ENCODE data around the gene AP1S3.
"Not testable (repeated sequence)": the region's sequence is repeated elsewhere in the genome, so short reads cannot be mapped to it uniquely, and the experiment has no call there.

The AP1S3 gene

GRCh38 chr2:223837287-223838061 lies at the start of gene AP1S3:
Gene AP1S3, minus strand, starts transcription at chr2:223837582. Its CDS starts 132 bp downstream, at chr2:223837450.
- DNase-seq, result peak; percentile 55

DNA sequence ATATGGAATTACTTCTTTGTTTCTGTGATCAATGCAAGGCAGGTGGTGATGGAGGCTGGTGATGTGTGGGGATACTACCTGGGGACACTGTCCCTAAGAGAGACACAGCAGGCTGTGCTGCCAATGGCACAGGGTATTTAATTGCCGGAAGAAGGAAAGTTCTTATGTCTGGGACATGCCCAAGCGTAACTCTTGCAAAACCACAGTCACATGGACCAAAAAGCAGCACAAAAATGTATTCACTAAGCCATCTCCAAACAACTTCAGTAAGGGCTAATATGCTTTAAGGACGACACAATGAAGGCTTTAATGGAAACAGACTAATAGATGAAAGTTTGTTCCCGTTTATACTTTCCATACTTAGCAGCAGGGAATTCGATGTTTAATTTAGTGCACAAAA lies 49.7 kb upstream of the AP1S3 start:
- no peak for DNase-seq

GRCh38 chr2:223886726-223887125 lies 49.3 kb upstream of the AP1S3 start:
- DNase-seq, result no peak

DNA sequence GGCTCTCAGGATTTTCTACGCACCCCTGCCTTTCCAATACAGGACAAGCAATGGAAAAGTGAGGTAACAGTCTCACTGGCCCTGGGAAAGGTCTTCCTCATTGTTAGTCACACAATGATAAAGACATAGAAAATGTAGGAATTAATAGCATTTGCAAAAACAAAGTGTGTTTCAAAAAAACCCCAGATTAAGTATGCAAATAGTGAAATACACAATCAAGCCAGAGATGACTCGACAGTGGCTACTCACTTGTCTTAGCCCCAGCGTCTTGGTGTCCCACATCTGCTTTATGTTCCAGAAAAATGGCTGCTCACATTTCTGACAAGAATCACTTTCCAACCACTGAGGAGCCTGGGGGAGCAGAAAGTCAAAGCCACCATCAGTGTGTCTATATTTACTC lies 47.0 kb upstream of the AP1S3 start:
- DNase-seq, result no peak

DNA sequence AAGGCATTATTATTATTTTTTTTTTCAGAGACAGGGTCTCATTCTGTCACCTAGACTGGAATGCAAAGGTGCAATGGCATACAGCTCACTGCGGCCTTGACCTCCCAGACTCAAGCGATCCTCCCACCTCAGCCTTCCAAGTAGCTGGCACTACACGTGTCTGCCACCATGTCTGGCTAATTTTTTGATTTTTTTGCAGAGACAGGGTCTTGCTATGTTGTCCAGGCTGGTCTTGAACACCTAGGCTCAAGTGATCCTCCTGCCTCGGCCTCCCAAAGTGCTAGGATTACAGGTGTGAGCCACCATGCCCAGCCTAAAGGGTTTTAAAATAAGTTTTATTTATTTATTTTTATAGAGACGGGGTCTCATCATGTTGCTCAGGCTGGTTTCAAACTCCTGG lies 45.3 kb upstream of the AP1S3 start:
- no peak for DNase-seq

GRCh38 chr2:223880796-223881195 lies 43.4 kb upstream of the AP1S3 start:
- no peak for DNase-seq

DNA sequence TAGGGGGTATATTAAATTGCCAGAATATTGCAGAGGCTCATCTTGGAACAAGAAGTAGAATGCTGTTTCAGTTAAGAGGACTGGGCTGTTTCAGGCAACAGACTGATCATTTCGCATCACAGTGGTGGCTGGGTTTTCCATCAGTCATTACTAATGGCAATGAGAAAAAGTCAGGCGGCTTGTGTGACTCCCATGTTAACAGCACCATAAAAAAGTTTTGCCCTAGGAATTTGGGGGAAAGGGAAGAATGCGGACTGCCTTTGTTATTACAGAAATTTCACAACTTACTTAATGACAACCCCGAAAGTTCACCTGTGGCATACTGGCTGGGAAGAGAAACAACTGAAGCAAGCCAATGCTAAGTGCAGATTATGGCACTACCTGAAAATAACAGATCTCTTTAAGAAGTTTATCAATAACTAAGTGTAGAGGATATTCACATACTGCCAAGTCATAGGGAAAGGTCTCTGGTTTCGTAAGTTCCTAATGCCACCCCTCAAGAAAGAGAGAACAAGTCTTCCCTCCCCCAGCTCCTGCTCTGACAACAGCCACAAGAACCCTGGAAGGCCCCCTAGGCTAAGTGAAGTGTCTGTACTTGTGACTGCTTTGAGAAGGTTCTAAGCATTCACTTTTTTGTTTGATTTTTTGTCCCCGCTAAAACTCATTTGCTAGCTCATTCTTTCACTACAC lies 40.5 kb upstream of the AP1S3 start:
- no peak for DNase-seq

DNA sequence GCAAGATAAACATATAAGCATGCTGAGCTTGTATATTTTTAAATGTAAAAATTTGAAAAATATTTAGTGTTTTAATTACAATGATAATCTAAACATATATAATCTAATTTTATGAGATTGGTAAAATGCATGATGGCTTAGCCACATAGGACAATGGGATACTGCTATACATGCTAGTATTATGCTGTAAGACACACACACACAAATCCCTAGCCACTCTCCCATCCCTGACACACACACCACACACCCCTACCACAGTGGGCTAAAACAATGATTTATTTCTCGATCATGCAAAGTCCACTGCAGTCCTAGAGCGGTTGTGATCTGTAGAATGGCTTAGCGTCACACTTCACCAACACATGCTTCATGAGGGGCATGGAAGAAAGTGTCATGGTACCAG lies 36.3 kb upstream of the AP1S3 start:
- DNase-seq, result no peak

GRCh38 chr2:223872772-223873171 lies 35.4 kb upstream of the AP1S3 start:
- not testable (repeated sequence) for DNase-seq

DNA sequence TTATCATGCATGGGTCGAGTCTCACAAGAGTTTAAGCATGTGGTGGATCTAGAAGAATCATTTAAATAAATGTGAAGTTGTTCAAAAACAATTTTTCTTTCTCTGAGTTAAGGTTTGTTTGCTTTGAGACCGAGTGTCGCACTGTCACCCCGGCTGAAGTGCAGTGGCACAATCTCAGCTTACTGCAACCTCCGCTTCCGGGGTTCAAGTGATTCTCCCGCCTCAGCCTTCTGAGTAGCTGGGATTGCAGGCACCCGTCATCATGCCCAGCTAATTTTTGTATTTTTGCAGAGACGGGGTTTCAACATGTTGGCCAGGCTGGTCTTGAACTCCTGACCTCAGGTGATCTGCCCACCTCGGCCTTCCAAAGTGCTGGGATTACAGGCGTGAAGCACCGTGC lies 34.3 kb upstream of the AP1S3 start:
- DNase-seq, result not testable (repeated sequence)

DNA sequence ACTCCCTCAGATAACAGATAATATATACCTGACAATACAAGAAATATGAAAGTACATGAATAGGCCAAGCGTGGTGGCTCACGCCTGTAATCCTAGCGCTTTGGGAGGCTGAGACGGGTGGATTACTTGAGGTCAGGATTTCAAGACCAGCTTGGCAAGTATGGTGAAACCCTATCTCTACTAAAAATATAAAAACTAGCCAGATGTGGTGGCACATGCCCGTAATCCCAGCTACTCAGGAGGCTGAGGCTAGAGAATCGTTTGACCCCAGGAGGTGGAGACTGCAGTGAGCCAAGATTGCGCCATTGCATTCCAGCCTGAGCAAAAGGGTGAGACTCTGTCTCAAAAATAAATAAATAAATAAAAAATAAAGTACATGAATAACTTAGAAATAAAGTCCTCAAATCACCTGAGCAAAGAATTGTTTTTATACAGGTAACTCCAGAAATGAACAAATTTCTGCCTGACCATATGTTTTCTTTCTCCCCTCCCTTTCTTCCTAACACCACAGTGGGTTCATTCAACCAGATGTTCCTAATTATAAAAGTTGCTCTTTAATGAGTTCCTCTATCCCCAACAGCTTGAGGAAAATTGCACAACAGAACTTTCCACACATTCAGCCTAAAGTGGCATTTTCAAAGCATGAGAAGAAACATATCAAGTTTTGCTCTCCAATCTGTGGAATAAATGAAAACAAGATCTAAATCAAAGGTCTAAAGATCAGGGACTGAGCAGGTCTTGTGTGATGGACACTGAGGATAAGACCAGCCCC lies 33.6 kb upstream of the AP1S3 start:
- DNase-seq, result no peak

DNA sequence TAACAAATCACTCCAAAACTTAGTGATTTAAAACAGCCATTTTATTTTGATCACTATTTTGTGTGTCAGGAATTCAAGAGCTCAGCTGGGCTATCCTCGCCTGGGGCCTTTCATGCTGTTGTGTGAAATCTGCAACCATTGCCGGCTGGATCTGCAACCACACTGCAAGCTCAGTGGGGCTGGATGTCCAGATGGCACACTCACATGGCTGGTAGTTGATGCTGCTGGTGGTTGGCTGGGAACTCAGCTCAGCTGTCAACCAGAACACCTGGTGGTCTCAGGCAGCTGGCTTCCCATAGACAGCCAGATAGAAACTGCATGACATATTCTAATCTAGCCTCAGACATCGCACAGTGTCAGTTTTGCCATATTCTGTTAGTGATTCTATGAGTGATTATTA lies 30.6 kb upstream of the AP1S3 start:
- DNase-seq, result peak; percentile 45

DNA sequence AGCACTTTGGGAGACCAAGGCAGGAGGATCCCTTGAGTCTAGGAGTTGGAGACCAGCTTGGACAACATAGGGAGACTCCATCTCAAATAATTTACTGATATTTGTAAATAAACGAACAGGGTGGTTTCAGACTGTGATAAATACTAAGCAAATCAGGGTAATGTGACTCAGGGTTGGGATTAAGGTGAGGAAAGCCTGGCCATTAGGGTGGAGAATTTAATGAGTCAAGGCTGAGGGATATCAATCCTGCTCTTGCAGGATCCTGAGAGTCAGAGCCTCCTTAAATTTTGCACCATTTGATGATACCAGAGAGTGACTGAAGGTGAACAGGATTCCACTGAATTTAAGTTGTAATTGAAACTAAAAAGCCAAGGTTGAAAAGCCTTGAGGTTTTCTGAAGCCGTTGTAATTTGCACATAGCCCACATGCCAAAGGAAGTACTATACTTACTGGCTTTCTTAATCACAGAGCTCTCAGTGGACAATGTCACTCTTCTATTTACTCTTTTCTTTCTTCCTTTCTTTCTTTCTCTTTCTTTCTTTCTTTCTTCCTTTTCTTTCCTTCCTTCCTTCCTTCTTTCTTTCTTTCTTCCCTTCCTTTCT lies 28.6 kb upstream of the AP1S3 start:
- DNase-seq, result no peak

DNA sequence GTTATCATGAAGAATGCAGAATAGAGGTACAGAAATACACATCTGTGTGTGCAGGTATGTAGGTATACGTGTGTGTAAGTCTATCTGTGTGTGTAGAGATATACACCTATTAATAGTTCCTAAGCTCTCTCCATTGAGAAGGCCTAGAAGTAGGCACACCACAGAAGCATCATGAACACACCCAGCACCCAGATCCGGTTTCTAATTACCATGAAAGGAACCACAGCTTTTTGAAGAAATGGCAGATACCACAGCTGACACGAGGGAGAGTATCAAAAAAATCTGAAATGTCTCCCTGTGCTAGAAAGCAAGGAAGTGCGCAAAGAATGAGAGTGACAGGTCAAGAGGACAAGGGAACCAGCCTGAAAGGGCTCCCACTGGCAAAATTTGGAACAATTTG lies 27.7 kb upstream of the AP1S3 start:
- DNase-seq, result no peak

- DNase-seq, result no peak
Measured at GRCh38 chr2:223863491-223863890, 26.1 kb upstream of the AP1S3 start.

- no peak for DNase-seq
Measured at GRCh38 chr2:223860809-223861738, 23.7 kb upstream of the AP1S3 start.

GRCh38 chr2:223859070-223859469 lies 21.7 kb upstream of the AP1S3 start:
- DNase-seq, result no peak

GRCh38 chr2:223856584-223856983 lies 19.2 kb upstream of the AP1S3 start:
- no peak for DNase-seq

GRCh38 chr2:223856021-223856420 lies 18.6 kb upstream of the AP1S3 start:
- no peak for DNase-seq

GRCh38 chr2:223855426-223855825 lies 18.0 kb upstream of the AP1S3 start:
- DNase-seq, result no peak

DNA sequence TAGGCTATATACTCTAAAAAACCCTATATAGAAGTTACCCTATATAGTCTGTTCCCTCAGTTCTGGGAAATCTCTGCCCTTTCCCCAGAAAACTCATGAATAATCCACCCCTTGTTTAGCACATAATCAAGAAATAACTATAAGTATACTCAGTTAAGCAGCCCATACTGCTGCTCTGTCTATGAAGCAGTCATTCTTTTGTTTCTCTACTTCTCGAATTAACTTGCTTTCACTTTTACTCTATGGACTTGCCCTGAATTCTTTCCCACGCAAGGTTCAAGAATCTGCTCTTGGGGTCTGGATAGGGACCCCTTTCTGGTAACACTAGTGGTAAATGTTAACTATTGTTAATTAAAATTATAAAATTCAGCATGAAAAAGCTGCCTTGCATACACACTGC lies 17.4 kb upstream of the AP1S3 start:
- DNase-seq, result no peak

DNA sequence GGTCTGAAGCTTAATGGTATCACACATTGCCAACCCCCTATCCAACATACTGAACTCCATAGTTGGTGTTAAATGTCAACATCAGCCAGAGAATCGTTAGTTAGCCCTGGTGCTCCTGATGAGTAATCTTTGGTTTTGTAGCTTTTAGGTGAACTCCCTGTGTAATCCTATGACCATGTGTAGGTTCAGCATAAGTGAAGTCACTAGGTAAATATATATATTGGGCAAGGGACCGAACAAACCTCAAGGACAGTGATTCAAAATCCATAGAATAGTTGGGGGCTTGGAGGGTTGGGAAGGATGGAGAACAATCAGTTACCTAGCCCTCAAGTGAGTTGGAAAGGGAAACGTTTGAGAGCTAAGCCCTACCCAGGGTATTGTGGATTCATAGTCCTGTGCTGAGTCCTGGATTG lies 16.0 kb upstream of the AP1S3 start:
- no peak for DNase-seq

All from left hindlimb (tissue), 1 donor.